Small intestine (tissue), 7 donors: ENCODE data around the gene ALPK1. TPM values are rescaled to one million over a fixed set of nuclear protein-coding genes. Genes with fewer than 3 reads are reported as not detected.

Experiments
- DNase-seq, 2 donors: peaks; one replicate each; pipeline versions ENCODE4 v3.0.0 to v3.0.0-alpha.2; 2013
- FAIRE-seq: peaks from 2 replicates; lab custom pipeline; 2012; peaks lifted over from hg19 to GRCh38; lab: Jason Lieb, UNC
- H3K27ac ChIP-seq, 3 donors: one replicate each; pipeline ENCODE4 v1.5.1; 2013; ENCODE audit warnings: low read length in 2 of 3, mild to moderate bottlenecking in 2 of 3, control low read depth in 1 of 3, inconsistent platforms in 1 of 3, low read depth in 1 of 3, moderate library complexity in 1 of 3
- H3K27me3 ChIP-seq, 3 donors: one replicate each; pipeline ENCODE4 v1.6.1; 2013; ENCODE audit warnings: low read length in 3 of 3, inconsistent platforms in 1 of 3; ENCODE audit not compliant: control insufficient read depth in 3 of 3, insufficient read depth in 3 of 3
- H3K36me3 ChIP-seq, 3 donors: one replicate each; pipeline ENCODE4 v1.6.1; 2013; ENCODE audit warnings: low read length in 3 of 3, inconsistent platforms in 1 of 3, low read depth in 1 of 3, mild to moderate bottlenecking in 1 of 3, moderate library complexity in 1 of 3; ENCODE audit not compliant: control insufficient read depth in 3 of 3, insufficient read depth in 2 of 3
- H3K4me1 ChIP-seq, 3 donors: one replicate each; pipeline ENCODE4 v1.6.1; 2013; ENCODE audit warnings: low read length in 2 of 3, inconsistent platforms in 1 of 3, low read depth in 1 of 3, mild to moderate bottlenecking in 1 of 3, moderate library complexity in 1 of 3; ENCODE audit not compliant: control insufficient read depth in 3 of 3, insufficient read depth in 2 of 3
- H3K4me3 ChIP-seq, 3 donors: one replicate each; pipeline ENCODE4 v1.5.1; 2013; ENCODE audit warnings: low read length in 3 of 3, control low read depth in 1 of 3, inconsistent platforms in 1 of 3, low read depth in 1 of 3, mild to moderate bottlenecking in 1 of 3, moderate library complexity in 1 of 3
- H3K9me3 ChIP-seq, 2 donors: one replicate each; pipeline ENCODE4 v1.6.1; 2013; ENCODE audit warnings: low read depth in 1 of 2, low read length in 1 of 2; ENCODE audit not compliant: control insufficient read depth in 2 of 2, insufficient read depth in 1 of 2
- WGBS, 3 donors: extraction: QIAGEN DNeasy Blood & Tissue Kit; methylation state at CpG; one replicate each; pipeline ENCODE4 v1.1.7; 2013; 5-methylcytosine and 5-hydroxymethylcytosine counted together
- polyA plus RNA-seq, 4 donors: library from polyadenylated mRNA; stranded (reverse) in 3 of 4; unstranded in 1 of 4; fragments of 200-250 nt in 3 of 4; fragments of 120-200 nt in 1 of 4; gene quantifications; one replicate each; pipeline versions ENCODE4 v1.2.1 to v1.2.3, GENCODE V29; 2013
- donor health status: healthy with polysubstance abuse.
- donor health status: control.
- donor health status: control.
- donor health status: Bipolar disorder and iron deficiency.
- donor health status: healthy.

Gene ALPK1
- polyA plus RNA-seq, 4 donors: 4.3 to 26.9 (median 6.1) TPM

GRCh38 chr4:112312610-112313239 is 15.6 kb downstream of the ALPK1 start:
- H3K27me3 ChIP-seq: no peaks in the 10 kb centered on the region
- DNase-seq (no peak), FAIRE-seq (no peak)
- WGBS, 3 donors: 76 to 90% (median 82%) methylated on average over 5 of the region's 5 CpGs
- no peaks in the 10 kb centered on the region for H3K9me3 ChIP-seq
- peaks cover 0 to 3% (median 0%) of the 10 kb centered on the region in 3 donors for H3K36me3 ChIP-seq
- peak overlapping the region in 1 of 3 donors; percentile 53 for H3K27ac ChIP-seq
- no peak overlapping the region for H3K4me3 ChIP-seq
- H3K4me1 ChIP-seq: no peaks in the 10 kb centered on the region

GRCh38 chr4:112315446-112315845 is 18.3 kb downstream of the ALPK1 start:
- Histone ChIP-seq H3K36me3 (peaks cover 0 to 4% (median 3%) of the 10 kb centered on the region in 3 donors), H3K4me1 (no peaks in the 10 kb centered on the region), H3K27ac (no peak overlapping the region), H3K27me3 (no peaks in the 10 kb centered on the region), H3K4me3 (no peak overlapping the region), H3K9me3 (no peaks in the 10 kb centered on the region)
- WGBS, 3 donors: 80 to 94% (median 94%) methylated on average over 3 of the region's 3 CpGs
- no peak for FAIRE-seq
- DNase-seq: no peak

GRCh38 chr4:112316360-112316759 is 19.2 kb downstream of the ALPK1 start:
- Histone ChIP-seq H3K36me3 (peaks cover 0 to 4% (median 3%) of the 10 kb centered on the region in 3 donors), H3K4me3 (no peak overlapping the region), H3K27ac (no peak overlapping the region), H3K4me1 (no peaks in the 10 kb centered on the region), H3K27me3 (no peaks in the 10 kb centered on the region), H3K9me3 (no peaks in the 10 kb centered on the region)
- WGBS, 3 donors: 84 to 96% (median 95%) methylated on average over 2 of the region's 2 CpGs
- DNase-seq (no peak), FAIRE-seq (no peak)

- no peaks in the 10 kb centered on the region for H3K9me3 ChIP-seq
- WGBS, 3 donors: 87 to 92% (median 87%) methylated on average over 5 of the region's 5 CpGs
- DNase-seq: no peak
- no peak for FAIRE-seq
- H3K27ac ChIP-seq: no peak overlapping the region
- H3K4me1 ChIP-seq: no peaks in the 10 kb centered on the region
- H3K4me3 ChIP-seq: no peak overlapping the region
- no peaks in the 10 kb centered on the region for H3K27me3 ChIP-seq
- H3K36me3 ChIP-seq: peaks cover 0 to 4% (median 3%) of the 10 kb centered on the region in 3 donors
Observed at GRCh38 chr4:112318239-112319142, 21.3 kb downstream of the ALPK1 start.

GRCh38 chr4:112321776-112322684 is 24.9 kb downstream of the ALPK1 start:
- Histone ChIP-seq H3K27me3 (no peaks in the 10 kb centered on the region), H3K4me1 (no peaks in the 10 kb centered on the region), H3K36me3 (peaks cover 4 to 8% (median 6%) of the 10 kb centered on the region in 3 donors), H3K4me3 (no peak overlapping the region), H3K9me3 (no peaks in the 10 kb centered on the region), H3K27ac (no peak overlapping the region)
- WGBS, 3 donors: 34 to 51% (median 44%) methylated on average over 4 of the region's 4 CpGs
- peak; percentile 51 to 71 for DNase-seq
- FAIRE-seq: no peak

GRCh38 chr4:112322866-112323265 is 25.7 kb downstream of the ALPK1 start:
- H3K4me3 ChIP-seq: no peak overlapping the region
- FAIRE-seq: no peak
- 96 to 99% (median 97%) methylated on average over 3 of the region's 3 CpGs for WGBS, 3 donors

GRCh38 chr4:112325530-112325929 is 28.4 kb downstream of the ALPK1 start:
- WGBS, 3 donors: 86 to 94% (median 89%) methylated on average over 6 of the region's 6 CpGs
- no peak for DNase-seq

More at GRCh38 chr4:112322866-112323265, 25.7 kb downstream of the ALPK1 start:
- H3K9me3 ChIP-seq: no peaks in the 10 kb centered on the region
- H3K36me3 ChIP-seq: peaks cover 4 to 11% (median 6%) of the 10 kb centered on the region in 3 donors
- H3K4me1 ChIP-seq: no peaks in the 10 kb centered on the region
- H3K27ac ChIP-seq: no peak overlapping the region
- DNase-seq: no peak
- H3K27me3 ChIP-seq: no peaks in the 10 kb centered on the region

More at GRCh38 chr4:112325530-112325929, 28.4 kb downstream of the ALPK1 start:
- H3K4me1 ChIP-seq: no peaks in the 10 kb centered on the region
- H3K4me3 ChIP-seq: no peak overlapping the region
- FAIRE-seq: no peak
- H3K27ac ChIP-seq: no peak overlapping the region
- no peaks in the 10 kb centered on the region for H3K9me3 ChIP-seq
- H3K36me3 ChIP-seq: peaks cover 0 to 11% (median 6%) of the 10 kb centered on the region in 3 donors
- no peaks in the 10 kb centered on the region for H3K27me3 ChIP-seq
